ENCODE results near the gene RHOT2.

DNA sequence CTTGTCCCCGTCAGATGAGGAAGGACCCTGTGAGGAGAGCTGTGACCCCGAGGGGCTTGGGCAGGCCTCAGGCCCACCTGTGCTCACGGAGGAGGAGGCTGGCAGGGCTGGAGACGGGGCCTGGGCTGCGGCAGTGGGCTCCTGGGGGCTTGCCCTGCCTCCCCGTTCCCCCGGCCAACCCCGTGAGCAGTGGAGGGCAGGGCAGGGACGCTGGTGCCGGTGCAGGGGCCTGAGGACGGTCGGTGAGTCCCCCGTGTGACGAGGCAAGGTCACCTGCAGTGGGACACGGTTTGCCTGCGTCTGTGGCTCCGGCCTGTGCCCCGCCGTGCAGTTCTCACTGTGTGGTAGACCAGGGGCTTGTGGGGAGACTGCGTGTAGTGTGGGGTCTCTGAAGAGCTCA, 8.3 kb upstream of the RHOT2 start:
- TF ChIP-seq CTCF (IDR thresholded peaks at IDR 0.05) (no peak), EP300 (IDR thresholded peaks at IDR 0.05) (no peak), POLR2A (IDR thresholded peaks at IDR 0.05) (no peak)
